Nephron progenitor cell (in vitro differentiated cells): ENCODE results near the gene ATP13A1.

Experiments used
- DNase-seq: peaks from one replicate; pipeline ENCODE4 v3.0.0; 2021
- H3K27ac Mint-ChIP-seq: 2 replicates; pipeline ENCODE4 v1.8.0; 2021; ENCODE audit warnings: mild to moderate bottlenecking, moderate library complexity, mixed read lengths
- H3K27me3 Mint-ChIP-seq: 2 replicates; pipeline ENCODE4 v1.8.0; 2021; ENCODE audit warnings: mild to moderate bottlenecking, low read depth, mixed read lengths; ENCODE audit not compliant: poor library complexity
- H3K36me3 Mint-ChIP-seq: 2 replicates; pipeline ENCODE4 v1.8.0; 2021; ENCODE audit warnings: low read depth, mixed read lengths
- H3K4me1 Mint-ChIP-seq: 2 replicates; pipeline ENCODE4 v1.8.0; 2021; ENCODE audit warnings: mixed read lengths
- H3K4me3 Mint-ChIP-seq: 2 replicates; pipeline ENCODE4 v1.8.0; 2021; ENCODE audit warnings: mild to moderate bottlenecking, moderate library complexity, mixed read lengths
- H3K9me3 Mint-ChIP-seq: 2 replicates; pipeline ENCODE4 v1.8.0; 2021; ENCODE audit warnings: mild to moderate bottlenecking, moderate library complexity, mixed read lengths
- CTCF ChIP-seq: fragments of 200-600 bp; sonication (generic); IDR thresholded peaks from 2 replicates; pipeline ENCODE4 v1.5.0; 2021; ENCODE audit warnings: antibody characterized with exemption

ATP13A1 gene

GRCh38 chr19:19630062-19630414 lies 33.4 kb downstream of the ATP13A1 start:
- Mint-ChIP-seq H3K9me3 (no peaks in the 10 kb centered on the region), H3K27ac (no peak overlapping the region), H3K4me1 (peaks cover 25% of the 10 kb centered on the region), H3K27me3 (peaks cover 10% of the 10 kb centered on the region), H3K36me3 (peaks cover 30% of the 10 kb centered on the region), H3K4me3 (peak overlapping the region; percentile 49)
- no peak for DNase-seq
- TF ChIP-seq CTCF = no peak

GRCh38 chr19:19628501-19629134 lies 34.9 kb downstream of the ATP13A1 start:
- DNase-seq = peak; percentile 85
- Mint-ChIP-seq H3K27me3 (peaks cover 10% of the 10 kb centered on the region), H3K36me3 (peaks cover 28% of the 10 kb centered on the region), H3K4me3 (peak overlapping the region; percentile 81), H3K27ac (no peak overlapping the region), H3K9me3 (no peaks in the 10 kb centered on the region), H3K4me1 (peaks cover 28% of the 10 kb centered on the region)
- no peak for TF ChIP-seq CTCF

DNA sequence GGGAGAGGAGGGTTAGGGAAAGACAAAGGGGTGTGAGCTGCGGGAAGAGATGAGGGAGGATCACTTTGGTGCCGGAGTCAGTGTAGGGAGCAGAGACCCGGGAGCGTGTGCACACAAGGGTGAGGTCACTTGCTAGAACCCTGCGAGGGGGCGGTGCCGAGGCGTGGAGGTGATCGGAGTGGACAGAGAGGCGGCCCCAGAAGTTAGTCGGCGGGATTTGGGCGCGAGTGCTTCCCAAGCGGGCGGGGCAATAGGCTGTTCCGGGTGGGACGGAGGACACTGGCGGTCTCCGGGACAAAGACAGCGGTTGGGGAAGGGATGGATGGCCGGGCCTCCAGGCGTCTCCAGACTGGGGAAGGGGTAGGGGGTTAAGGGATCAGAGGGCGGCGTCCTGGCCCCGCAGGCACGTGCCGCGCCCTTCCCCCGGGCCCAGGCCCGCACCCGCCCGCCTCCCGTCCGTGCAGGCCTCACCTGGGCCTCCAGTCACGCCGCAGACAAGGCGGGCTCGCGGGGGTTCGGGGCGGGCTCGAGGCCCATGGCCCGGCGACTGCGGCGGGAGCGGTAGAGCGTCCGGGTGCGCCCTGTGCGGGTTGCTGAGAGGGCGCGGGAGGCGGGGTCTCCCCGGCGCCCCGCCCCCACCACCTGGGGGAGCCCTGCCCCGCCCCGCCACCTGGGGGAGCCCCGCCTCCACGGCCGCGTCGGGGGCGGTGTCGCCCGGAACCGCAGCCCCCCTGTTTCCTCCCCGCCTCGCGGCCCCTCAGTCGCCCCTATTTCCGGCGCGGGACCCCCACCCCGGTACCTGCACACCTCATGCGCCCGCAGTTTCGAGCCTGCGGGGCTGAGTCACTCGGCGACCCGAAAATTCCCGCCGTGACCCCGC lies 35.6 kb downstream of the ATP13A1 start, which contains the start of gene LPAR2:
TSS of gene LPAR2 (minus strand) at position 600 of the 880 bp plus-strand sequence. CDS start 945 bp downstream, outside the sequence.
- H3K4me1 Mint-ChIP-seq = peaks cover 36% of the 10 kb centered on the region
- peak within 1 kb of the TSS; percentile 9 for H3K27ac Mint-ChIP-seq
- no peak for TF ChIP-seq CTCF
- peak; percentile 73 for DNase-seq
- H3K27me3 Mint-ChIP-seq = peaks cover 10% of the 10 kb centered on the region
- peaks cover 24% of the 10 kb centered on the region for H3K36me3 Mint-ChIP-seq
- peak within 1 kb of the TSS; percentile 89 for H3K4me3 Mint-ChIP-seq
- no peaks in the 10 kb centered on the region for H3K9me3 Mint-ChIP-seq

- Mint-ChIP-seq H3K36me3 (peaks cover 20% of the 10 kb centered on the region), H3K27ac (no peak overlapping the region), H3K9me3 (no peaks in the 10 kb centered on the region), H3K27me3 (peaks cover 10% of the 10 kb centered on the region), H3K4me3 (peak overlapping the region; percentile 89), H3K4me1 (peaks cover 42% of the 10 kb centered on the region)
- no peak for DNase-seq
- no peak for TF ChIP-seq CTCF
Measured at GRCh38 chr19:19626516-19627472, 36.7 kb downstream of the ATP13A1 start.

- Mint-ChIP-seq H3K4me1 (peaks cover 57% of the 10 kb centered on the region), H3K4me3 (peak overlapping the region; percentile 42), H3K9me3 (no peaks in the 10 kb centered on the region), H3K36me3 (peaks cover 24% of the 10 kb centered on the region), H3K27me3 (peaks cover 6% of the 10 kb centered on the region), H3K27ac (no peak overlapping the region)
- TF ChIP-seq CTCF = no peak
- no peak for DNase-seq
Measured at GRCh38 chr19:19624032-19624570, 39.4 kb downstream of the ATP13A1 start.
